MM.1S (cell line): ENCODE measurements around the gene STK4.

Experiments
- DNase-seq: peaks from one replicate; pipeline ENCODE4 v3.0.0-alpha.2; 2015
- H2AFZ ChIP-seq: fragments of 300-600 bp; sonication (generic); 2 replicates; pipeline ENCODE4 v1.6.0; 2016; ENCODE audit warnings: antibody characterized with exemption, low read length
- H3F3A ChIP-seq: fragments of 300-600 bp; sonication (generic); 2 replicates; pipeline ENCODE4 v1.6.1; 2016; ENCODE audit warnings: mild to moderate bottlenecking, antibody characterized with exemption, low read length, moderate library complexity, mixed read lengths; ENCODE audit not compliant: insufficient read depth
- H3K27ac ChIP-seq: fragments of 300-600 bp; sonication (generic); 2 replicates; pipeline ENCODE4 v1.5.1; 2016; ENCODE audit warnings: mild to moderate bottlenecking, low read length
- H3K27me3 ChIP-seq: fragments of 300-600 bp; sonication (generic); replicated peaks from 2 replicates; pipeline ENCODE4 v1.6.0; 2016; ENCODE audit warnings: low read length; ENCODE audit not compliant: insufficient read depth
- H3K36me3 ChIP-seq: fragments of 300-600 bp; sonication (generic); replicated peaks from 2 replicates; pipeline ENCODE4 v1.6.1; 2016; ENCODE audit warnings: mild to moderate bottlenecking, low read length, mixed read lengths; ENCODE audit not compliant: insufficient read depth
- H3K4me1 ChIP-seq: fragments of 300-600 bp; sonication (generic); 2 replicates; pipeline ENCODE4 v1.6.1; 2016; ENCODE audit warnings: low read length, mixed read lengths
- H3K4me2 ChIP-seq: fragments of 300-600 bp; sonication (generic); 2 replicates; pipeline ENCODE4 v1.6.0; 2016; ENCODE audit warnings: low read depth, low read length
- H3K4me3 ChIP-seq: fragments of 300-600 bp; sonication (generic); 2 replicates; pipeline ENCODE4 v1.5.1; 2016; ENCODE audit warnings: low read length, mixed read lengths
- H3K79me2 ChIP-seq: fragments of 300-600 bp; sonication (generic); 2 replicates; pipeline ENCODE4 v1.6.1; 2016; ENCODE audit warnings: mixed run types, low read length, mixed read lengths
- H3K9ac ChIP-seq: fragments of 300-600 bp; sonication (generic); 2 replicates; pipeline ENCODE4 v1.6.1; 2016; ENCODE audit warnings: low read length, mixed read lengths
- H3K9me2 ChIP-seq: fragments of 300-600 bp; sonication (generic); replicated peaks from 2 replicates; pipeline ENCODE4 v1.6.1; 2016; ENCODE audit warnings: mild to moderate bottlenecking, low read length, mixed read lengths; ENCODE audit not compliant: insufficient read depth
- H3K9me3 ChIP-seq: fragments of 300-600 bp; sonication (generic); replicated peaks from 2 replicates; pipeline ENCODE4 v1.6.1; 2016; ENCODE audit warnings: mild to moderate bottlenecking, low read length, mixed read lengths; ENCODE audit not compliant: insufficient read depth
- H4K20me1 ChIP-seq: fragments of 300-600 bp; sonication (generic); 2 replicates; pipeline ENCODE4 v1.6.1; 2016; ENCODE audit warnings: mild to moderate bottlenecking, low read length, moderate library complexity, mixed read lengths; ENCODE audit not compliant: insufficient read depth
- EZH2 ChIP-seq: fragments of 300-600 bp; sonication (generic); optimal IDR thresholded peaks from 2 replicates; pipeline ENCODE3; 2017; ENCODE audit warnings: low read depth, mild to moderate bottlenecking, antibody characterized with exemption, low read length, mixed read lengths
- EZH2phosphoT487 ChIP-seq: fragments of 300-600 bp; sonication (generic); IDR thresholded peaks from 2 replicates; pipeline ENCODE4 v1.6.1; 2018; ENCODE audit warnings: antibody characterized with exemption, low read length
- TF ChIP-seq, protein P1 (sequence below): fragments of 300-600 bp; sonication (generic); IDR thresholded peaks from 2 replicates; pipeline ENCODE4 v1.5.1; 2016; ENCODE audit warnings: antibody characterized with exemption, low read length, mixed read lengths

STK4 gene

DNA sequence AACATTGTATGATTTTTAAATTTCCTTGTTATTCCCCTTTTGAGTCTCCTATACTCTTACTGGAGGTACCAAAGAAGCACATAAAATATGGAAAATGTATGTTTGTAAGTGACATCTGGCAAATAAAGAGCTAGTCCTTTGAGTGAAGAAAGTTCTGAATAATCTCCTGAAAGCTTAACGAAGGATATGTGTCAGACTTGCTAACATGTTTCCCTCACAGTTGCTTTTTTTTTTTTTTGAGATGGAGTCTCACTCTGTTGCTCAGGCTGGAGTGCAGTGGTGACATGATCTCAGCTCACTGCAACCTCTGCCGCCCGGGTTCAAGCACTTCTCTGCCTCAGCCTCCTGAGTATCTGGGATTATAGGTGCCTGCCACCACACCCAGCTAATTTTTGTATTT, 63.6 kb downstream of the STK4 start:
- H3K9me3 ChIP-seq: no peaks in the 10 kb centered on the region
- H3K36me3 ChIP-seq: peaks cover 12% of the 10 kb centered on the region; the same call in 1 of the 2 replicates
- H4K20me1 ChIP-seq: no peaks in the 10 kb centered on the region
- H3K27me3 ChIP-seq: no peaks in the 10 kb centered on the region
- H3K27ac ChIP-seq: no peak overlapping the region
- peaks cover 28% of the 10 kb centered on the region for H3F3A ChIP-seq
- H3K79me2 ChIP-seq: peaks cover 85% of the 10 kb centered on the region
- H3K4me3 ChIP-seq: no peak overlapping the region
- H2AFZ ChIP-seq: no peak overlapping the region
- H3K4me2 ChIP-seq: no peak overlapping the region
- H3K9me2 ChIP-seq: no peaks in the 10 kb centered on the region
- TF ChIP-seq EZH2phosphoT487: no peak
- no peak for TF ChIP-seq EZH2
- TF ChIP-seq, protein P1, sequence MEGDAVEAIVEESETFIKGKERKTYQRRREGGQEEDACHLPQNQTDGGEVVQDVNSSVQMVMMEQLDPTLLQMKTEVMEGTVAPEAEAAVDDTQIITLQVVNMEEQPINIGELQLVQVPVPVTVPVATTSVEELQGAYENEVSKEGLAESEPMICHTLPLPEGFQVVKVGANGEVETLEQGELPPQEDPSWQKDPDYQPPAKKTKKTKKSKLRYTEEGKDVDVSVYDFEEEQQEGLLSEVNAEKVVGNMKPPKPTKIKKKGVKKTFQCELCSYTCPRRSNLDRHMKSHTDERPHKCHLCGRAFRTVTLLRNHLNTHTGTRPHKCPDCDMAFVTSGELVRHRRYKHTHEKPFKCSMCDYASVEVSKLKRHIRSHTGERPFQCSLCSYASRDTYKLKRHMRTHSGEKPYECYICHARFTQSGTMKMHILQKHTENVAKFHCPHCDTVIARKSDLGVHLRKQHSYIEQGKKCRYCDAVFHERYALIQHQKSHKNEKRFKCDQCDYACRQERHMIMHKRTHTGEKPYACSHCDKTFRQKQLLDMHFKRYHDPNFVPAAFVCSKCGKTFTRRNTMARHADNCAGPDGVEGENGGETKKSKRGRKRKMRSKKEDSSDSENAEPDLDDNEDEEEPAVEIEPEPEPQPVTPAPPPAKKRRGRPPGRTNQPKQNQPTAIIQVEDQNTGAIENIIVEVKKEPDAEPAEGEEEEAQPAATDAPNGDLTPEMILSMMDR: no peak
- DNase-seq: no peak
- H3K9ac ChIP-seq: no peak overlapping the region
- H3K4me1 ChIP-seq: peaks cover 41% of the 10 kb centered on the region

DNA sequence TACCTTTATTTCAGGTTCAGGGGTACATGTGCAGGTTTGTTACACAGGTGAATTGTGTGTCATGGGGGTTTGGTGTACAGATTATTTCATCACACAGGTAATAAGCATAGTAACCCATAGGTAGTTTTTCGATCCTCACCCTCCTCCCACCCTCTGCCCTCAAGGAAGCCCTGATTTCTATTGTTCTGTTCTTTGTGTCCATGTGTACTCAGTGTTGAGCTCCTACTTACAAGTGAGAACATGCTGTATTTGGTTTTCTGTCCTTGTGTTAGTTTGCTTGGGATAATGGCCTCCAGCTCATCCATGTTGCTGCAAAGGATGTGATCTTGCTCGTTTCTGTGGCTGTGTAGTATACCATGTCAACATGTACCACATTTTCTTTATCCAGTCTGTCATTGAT, 66.0 kb downstream of the STK4 start:
- no peaks in the 10 kb centered on the region for H3K9me3 ChIP-seq
- TF ChIP-seq EZH2phosphoT487: no peak
- TF ChIP-seq, protein P1: no peak
- no peak for TF ChIP-seq EZH2
- H3K79me2 ChIP-seq: peaks cover 86% of the 10 kb centered on the region
- H3K9me2 ChIP-seq: no peaks in the 10 kb centered on the region
- no peaks in the 10 kb centered on the region for H3K36me3 ChIP-seq
- H2AFZ ChIP-seq: no peak overlapping the region
- peaks cover 55% of the 10 kb centered on the region for H3K4me1 ChIP-seq
- peak overlapping the region; percentile 79 for H3K27ac ChIP-seq
- DNase-seq: no peak
- no peak overlapping the region for H3K9ac ChIP-seq
- H3K27me3 ChIP-seq: no peaks in the 10 kb centered on the region
- peak overlapping the region; percentile 55 for H3K4me2 ChIP-seq
- 0 out of 2 replicates have a peak overlapping the region, but pooled peaks have one; percentile 26 for H3K4me3 ChIP-seq
- no peaks in the 10 kb centered on the region for H4K20me1 ChIP-seq
- H3F3A ChIP-seq: peaks cover 28% of the 10 kb centered on the region

DNA sequence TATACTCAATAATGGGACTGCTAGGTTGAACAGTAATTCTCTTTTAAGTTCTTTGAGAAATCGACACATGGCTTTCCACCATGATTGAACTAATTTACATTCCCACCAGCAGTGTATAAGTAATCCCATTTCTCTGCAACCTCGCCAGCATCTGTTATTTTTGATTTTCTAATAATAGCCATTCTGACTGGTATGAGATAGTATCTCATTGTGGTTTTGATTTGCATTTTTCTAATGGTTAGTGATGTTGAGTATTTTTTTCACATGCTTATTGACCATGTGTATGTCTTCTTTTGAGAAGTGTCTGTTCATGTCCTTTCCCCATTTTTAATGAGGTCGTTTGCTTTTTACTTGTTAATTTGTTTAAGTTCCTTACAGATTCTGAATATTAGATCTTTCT, 66.5 kb downstream of the STK4 start:
- Histone ChIP-seq H3K4me2 (peak overlapping the region; percentile 55), H3K9ac (0 out of 2 replicates have a peak overlapping the region, but pooled peaks have one; percentile 0), H2AFZ (no peak overlapping the region), H4K20me1 (no peaks in the 10 kb centered on the region), H3K4me3 (0 out of 2 replicates have a peak overlapping the region, but pooled peaks have one; percentile 26), H3K79me2 (peaks cover 87% of the 10 kb centered on the region), H3K4me1 (peaks cover 55% of the 10 kb centered on the region), H3K9me3 (no peaks in the 10 kb centered on the region), H3F3A (peaks cover 28% of the 10 kb centered on the region), H3K36me3 (no peaks in the 10 kb centered on the region), H3K27me3 (no peaks in the 10 kb centered on the region), H3K9me2 (no peaks in the 10 kb centered on the region), H3K27ac (peak overlapping the region; percentile 79)
- DNase-seq: peak; percentile 61
- TF ChIP-seq, protein P1: no peak
- TF ChIP-seq EZH2: no peak
- no peak for TF ChIP-seq EZH2phosphoT487
